ENCODE data around the gene CHAC2. TPM values are rescaled to one million over a fixed set of nuclear protein-coding genes. Genes with fewer than 3 reads are reported as not detected.

CHAC2 gene
- total and polyA plus RNA-seq, 2 experiments from 2014 or later = 17.9 to 25.8 TPM

DNA sequence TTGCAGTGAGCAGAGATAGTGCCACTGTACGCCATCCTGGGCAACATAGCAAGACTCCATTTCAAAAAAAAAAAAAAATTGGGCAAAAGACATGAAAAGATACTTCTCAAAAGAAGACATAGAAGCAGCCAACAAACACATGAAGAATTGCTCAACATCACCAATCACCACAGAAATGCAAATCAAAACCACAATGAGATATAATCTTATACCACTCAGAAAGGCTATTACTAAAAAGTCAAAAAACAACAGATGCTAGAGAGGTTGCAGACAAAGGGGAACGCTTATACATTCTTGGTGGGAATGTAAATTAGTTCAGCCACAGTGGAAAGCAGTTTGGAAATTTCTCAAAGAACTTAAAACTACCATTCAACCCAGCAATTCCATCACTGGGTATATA is 43.1 kb upstream of the CHAC2 start:
- Histone ChIP-seq H3K4me3 (no peak overlapping the region), H3K9me2 (ENCODE audit: insufficient read depth) (no peaks in the 10 kb centered on the region), H2AFZ (no peak overlapping the region), H3K27ac (ENCODE audit: low read depth) (no peak overlapping the region), H3K4me2 (no peak overlapping the region), H3K27me3 (ENCODE audit: insufficient read depth) (no peaks in the 10 kb centered on the region), H3K4me1 (ENCODE audit: insufficient read depth) (no peaks in the 10 kb centered on the region), H4K20me1 (replicated peaks; ENCODE audit: insufficient read depth) (no peaks in the 10 kb centered on the region), H3K79me2 (replicated peaks; ENCODE audit: insufficient read depth) (peaks cover 8% of the 10 kb centered on the region; the same call in 1 of the 2 replicates), H3F3A (replicated peaks; ENCODE audit: low read depth) (no peaks in the 10 kb centered on the region), H3K36me3 (ENCODE audit: insufficient read depth) (no peaks in the 10 kb centered on the region)
- Mint-ChIP-seq H3K27me3 (ENCODE audit: insufficient read depth, low read depth, poor library complexity) (peaks cover 2% of the 10 kb centered on the region), H3K27ac (no peak overlapping the region), H3K9me3 (peaks cover 6% of the 10 kb centered on the region; the same call in 2 of the 3 replicates), H3K4me1 (peaks cover 5% of the 10 kb centered on the region; the same call in 2 of the 3 replicates), H3K4me3 (no peak overlapping the region), H3K36me3 (ENCODE audit: low read depth) (peaks cover 20% of the 10 kb centered on the region)
- no peak for TF ChIP-seq CREB1 (CRISPR knock-in tag; IDR thresholded peaks at IDR 0.05; ENCODE audit: low read depth)
- TF ChIP-seq ZNF331 (CRISPR knock-in tag; IDR thresholded peaks at IDR 0.05; ENCODE audit: low read depth) = no peak
- TF ChIP-seq STAT1 (IDR thresholded peaks at IDR 0.05; ENCODE audit: unreplicated experiment) = no peak
- TF ChIP-seq EZH2 (IDR thresholded peaks at IDR 0.05; ENCODE audit: low read depth, unreplicated experiment) = no peak
- TF ChIP-seq NANOG (IDR thresholded peaks at IDR 0.05; ENCODE audit: borderline replicate concordance) = no peak
- TF ChIP-seq JUNB (IDR thresholded peaks at IDR 0.05; ENCODE audit: unreplicated experiment) = no peak
- TF ChIP-seq, protein P1, sequence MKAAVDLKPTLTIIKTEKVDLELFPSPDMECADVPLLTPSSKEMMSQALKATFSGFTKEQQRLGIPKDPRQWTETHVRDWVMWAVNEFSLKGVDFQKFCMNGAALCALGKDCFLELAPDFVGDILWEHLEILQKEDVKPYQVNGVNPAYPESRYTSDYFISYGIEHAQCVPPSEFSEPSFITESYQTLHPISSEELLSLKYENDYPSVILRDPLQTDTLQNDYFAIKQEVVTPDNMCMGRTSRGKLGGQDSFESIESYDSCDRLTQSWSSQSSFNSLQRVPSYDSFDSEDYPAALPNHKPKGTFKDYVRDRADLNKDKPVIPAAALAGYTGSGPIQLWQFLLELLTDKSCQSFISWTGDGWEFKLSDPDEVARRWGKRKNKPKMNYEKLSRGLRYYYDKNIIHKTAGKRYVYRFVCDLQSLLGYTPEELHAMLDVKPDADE (IDR thresholded peaks at IDR 0.05) = no peak
- TF ChIP-seq, protein P2, sequence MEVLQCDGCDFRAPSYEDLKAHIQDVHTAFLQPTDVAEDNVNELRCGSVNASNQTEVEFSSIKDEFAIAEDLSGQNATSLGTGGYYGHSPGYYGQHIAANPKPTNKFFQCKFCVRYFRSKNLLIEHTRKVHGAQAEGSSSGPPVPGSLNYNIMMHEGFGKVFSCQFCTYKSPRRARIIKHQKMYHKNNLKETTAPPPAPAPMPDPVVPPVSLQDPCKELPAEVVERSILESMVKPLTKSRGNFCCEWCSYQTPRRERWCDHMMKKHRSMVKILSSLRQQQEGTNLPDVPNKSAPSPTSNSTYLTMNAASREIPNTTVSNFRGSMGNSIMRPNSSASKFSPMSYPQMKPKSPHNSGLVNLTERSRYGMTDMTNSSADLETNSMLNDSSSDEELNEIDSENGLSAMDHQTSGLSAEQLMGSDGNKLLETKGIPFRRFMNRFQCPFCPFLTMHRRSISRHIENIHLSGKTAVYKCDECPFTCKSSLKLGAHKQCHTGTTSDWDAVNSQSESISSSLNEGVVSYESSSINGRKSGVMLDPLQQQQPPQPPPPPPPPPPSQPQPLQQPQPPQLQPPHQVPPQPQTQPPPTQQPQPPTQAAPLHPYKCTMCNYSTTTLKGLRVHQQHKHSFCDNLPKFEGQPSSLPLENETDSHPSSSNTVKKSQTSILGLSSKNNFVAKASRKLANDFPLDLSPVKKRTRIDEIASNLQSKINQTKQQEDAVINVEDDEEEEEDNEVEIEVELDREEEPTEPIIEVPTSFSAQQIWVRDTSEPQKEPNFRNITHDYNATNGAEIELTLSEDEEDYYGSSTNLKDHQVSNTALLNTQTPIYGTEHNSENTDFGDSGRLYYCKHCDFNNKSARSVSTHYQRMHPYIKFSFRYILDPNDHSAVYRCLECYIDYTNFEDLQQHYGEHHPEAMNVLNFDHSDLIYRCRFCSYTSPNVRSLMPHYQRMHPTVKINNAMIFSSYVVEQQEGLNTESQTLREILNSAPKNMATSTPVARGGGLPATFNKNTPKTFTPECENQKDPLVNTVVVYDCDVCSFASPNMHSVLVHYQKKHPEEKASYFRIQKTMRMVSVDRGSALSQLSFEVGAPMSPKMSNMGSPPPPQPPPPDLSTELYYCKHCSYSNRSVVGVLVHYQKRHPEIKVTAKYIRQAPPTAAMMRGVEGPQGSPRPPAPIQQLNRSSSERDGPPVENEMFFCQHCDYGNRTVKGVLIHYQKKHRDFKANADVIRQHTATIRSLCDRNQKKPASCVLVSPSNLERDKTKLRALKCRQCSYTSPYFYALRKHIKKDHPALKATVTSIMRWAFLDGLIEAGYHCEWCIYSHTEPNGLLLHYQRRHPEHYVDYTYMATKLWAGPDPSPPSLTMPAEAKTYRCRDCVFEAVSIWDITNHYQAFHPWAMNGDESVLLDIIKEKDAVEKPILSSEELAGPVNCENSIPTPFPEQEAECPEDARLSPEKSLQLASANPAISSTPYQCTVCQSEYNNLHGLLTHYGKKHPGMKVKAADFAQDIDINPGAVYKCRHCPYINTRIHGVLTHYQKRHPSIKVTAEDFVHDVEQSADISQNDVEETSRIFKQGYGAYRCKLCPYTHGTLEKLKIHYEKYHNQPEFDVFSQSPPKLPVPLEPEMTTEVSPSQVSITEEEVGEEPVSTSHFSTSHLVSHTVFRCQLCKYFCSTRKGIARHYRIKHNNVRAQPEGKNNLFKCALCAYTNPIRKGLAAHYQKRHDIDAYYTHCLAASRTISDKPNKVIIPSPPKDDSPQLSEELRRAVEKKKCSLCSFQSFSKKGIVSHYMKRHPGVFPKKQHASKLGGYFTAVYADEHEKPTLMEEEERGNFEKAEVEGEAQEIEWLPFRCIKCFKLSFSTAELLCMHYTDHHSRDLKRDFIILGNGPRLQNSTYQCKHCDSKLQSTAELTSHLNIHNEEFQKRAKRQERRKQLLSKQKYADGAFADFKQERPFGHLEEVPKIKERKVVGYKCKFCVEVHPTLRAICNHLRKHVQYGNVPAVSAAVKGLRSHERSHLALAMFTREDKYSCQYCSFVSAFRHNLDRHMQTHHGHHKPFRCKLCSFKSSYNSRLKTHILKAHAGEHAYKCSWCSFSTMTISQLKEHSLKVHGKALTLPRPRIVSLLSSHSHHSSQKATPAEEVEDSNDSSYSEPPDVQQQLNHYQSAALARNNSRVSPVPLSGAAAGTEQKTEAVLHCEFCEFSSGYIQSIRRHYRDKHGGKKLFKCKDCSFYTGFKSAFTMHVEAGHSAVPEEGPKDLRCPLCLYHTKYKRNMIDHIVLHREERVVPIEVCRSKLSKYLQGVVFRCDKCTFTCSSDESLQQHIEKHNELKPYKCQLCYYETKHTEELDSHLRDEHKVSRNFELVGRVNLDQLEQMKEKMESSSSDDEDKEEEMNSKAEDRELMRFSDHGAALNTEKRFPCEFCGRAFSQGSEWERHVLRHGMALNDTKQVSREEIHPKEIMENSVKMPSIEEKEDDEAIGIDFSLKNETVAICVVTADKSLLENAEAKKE (CRISPR knock-in tag; IDR thresholded peaks at IDR 0.05) = no peak
- TF ChIP-seq, protein P3, sequence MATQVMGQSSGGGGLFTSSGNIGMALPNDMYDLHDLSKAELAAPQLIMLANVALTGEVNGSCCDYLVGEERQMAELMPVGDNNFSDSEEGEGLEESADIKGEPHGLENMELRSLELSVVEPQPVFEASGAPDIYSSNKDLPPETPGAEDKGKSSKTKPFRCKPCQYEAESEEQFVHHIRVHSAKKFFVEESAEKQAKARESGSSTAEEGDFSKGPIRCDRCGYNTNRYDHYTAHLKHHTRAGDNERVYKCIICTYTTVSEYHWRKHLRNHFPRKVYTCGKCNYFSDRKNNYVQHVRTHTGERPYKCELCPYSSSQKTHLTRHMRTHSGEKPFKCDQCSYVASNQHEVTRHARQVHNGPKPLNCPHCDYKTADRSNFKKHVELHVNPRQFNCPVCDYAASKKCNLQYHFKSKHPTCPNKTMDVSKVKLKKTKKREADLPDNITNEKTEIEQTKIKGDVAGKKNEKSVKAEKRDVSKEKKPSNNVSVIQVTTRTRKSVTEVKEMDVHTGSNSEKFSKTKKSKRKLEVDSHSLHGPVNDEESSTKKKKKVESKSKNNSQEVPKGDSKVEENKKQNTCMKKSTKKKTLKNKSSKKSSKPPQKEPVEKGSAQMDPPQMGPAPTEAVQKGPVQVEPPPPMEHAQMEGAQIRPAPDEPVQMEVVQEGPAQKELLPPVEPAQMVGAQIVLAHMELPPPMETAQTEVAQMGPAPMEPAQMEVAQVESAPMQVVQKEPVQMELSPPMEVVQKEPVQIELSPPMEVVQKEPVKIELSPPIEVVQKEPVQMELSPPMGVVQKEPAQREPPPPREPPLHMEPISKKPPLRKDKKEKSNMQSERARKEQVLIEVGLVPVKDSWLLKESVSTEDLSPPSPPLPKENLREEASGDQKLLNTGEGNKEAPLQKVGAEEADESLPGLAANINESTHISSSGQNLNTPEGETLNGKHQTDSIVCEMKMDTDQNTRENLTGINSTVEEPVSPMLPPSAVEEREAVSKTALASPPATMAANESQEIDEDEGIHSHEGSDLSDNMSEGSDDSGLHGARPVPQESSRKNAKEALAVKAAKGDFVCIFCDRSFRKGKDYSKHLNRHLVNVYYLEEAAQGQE (IDR thresholded peaks at IDR 0.05; ENCODE audit: unreplicated experiment) = no peak
- no peak for TF ChIP-seq POLR2AphosphoS5 (IDR thresholded peaks at IDR 0.05; ENCODE audit: low read depth)
- no peak for TF ChIP-seq ZNF114 (CRISPR knock-in tag; IDR thresholded peaks at IDR 0.05)
- DNase-seq (ENCODE audit: low spot score) = no peak
- ATAC-seq = no peak
